Trophoblast cell (in vitro differentiated cells and primary cell): Measurements from ENCODE around the gene COL4A1.

ENCODE experiments used
- DNase-seq, 2 donors: peaks; one replicate each; pipeline ENCODE4 v3.0.0-alpha.2; 2016
- H2AFZ ChIP-seq: 2 replicates; pipeline ENCODE4 v1.6.1; 2013; ENCODE audit warnings: low read length, moderate library complexity, mild to moderate bottlenecking; ENCODE audit not compliant: insufficient read depth, poor library complexity
- H2AK5ac ChIP-seq: 2 replicates; pipeline ENCODE4 v1.6.1; 2013; ENCODE audit warnings: mild to moderate bottlenecking, low read length
- H2BK120ac ChIP-seq: 2 replicates; pipeline ENCODE4 v1.6.1; 2013; ENCODE audit warnings: low read length, mild to moderate bottlenecking, moderate library complexity; ENCODE audit not compliant: insufficient read depth, poor library complexity
- H2BK12ac ChIP-seq: 2 replicates; pipeline ENCODE4 v1.6.1; 2013; ENCODE audit warnings: mild to moderate bottlenecking, low read length, moderate library complexity
- H2BK5ac ChIP-seq: 2 replicates; pipeline ENCODE4 v1.6.1; 2013; ENCODE audit warnings: low read length, low read depth, moderate library complexity, mild to moderate bottlenecking; ENCODE audit not compliant: poor library complexity
- H3K14ac ChIP-seq: 2 replicates; pipeline ENCODE4 v1.6.1; 2013; ENCODE audit warnings: mild to moderate bottlenecking, low read length
- H3K18ac ChIP-seq: 2 replicates; pipeline ENCODE4 v1.6.1; 2013; ENCODE audit warnings: mild to moderate bottlenecking, low read length
- H3K23ac ChIP-seq: 2 replicates; pipeline ENCODE4 v1.6.1; 2013; ENCODE audit warnings: low read length
- H3K27ac ChIP-seq: 2 replicates; pipeline ENCODE4 v1.5.1; 2013; ENCODE audit warnings: low read depth, mild to moderate bottlenecking, inconsistent platforms, low read length, moderate library complexity
- H3K27me3 ChIP-seq: 2 replicates; pipeline ENCODE4 v1.6.1; 2013; ENCODE audit warnings: inconsistent platforms, mild to moderate bottlenecking, low read length, moderate library complexity; ENCODE audit not compliant: insufficient read depth
- H3K36me3 ChIP-seq, 2 experiments: 1 replicate in 1 of 2; 2 replicates in 1 of 2; pipeline ENCODE4 v1.6.1; 2013; ENCODE audit warnings: low read length in 2 of 2, mild to moderate bottlenecking in 2 of 2, moderate library complexity in 1 of 2; ENCODE audit not compliant: insufficient read depth in 2 of 2, control insufficient read depth in 1 of 2
- H3K4ac ChIP-seq: 2 replicates; pipeline ENCODE4 v1.6.1; 2013; ENCODE audit warnings: low read depth, mild to moderate bottlenecking, low read length, moderate library complexity
- H3K4me1 ChIP-seq, 2 experiments: 1 replicate in 1 of 2; 2 replicates in 1 of 2; pipeline ENCODE4 v1.6.1; 2013; ENCODE audit warnings: low read length in 2 of 2, mild to moderate bottlenecking in 2 of 2, moderate library complexity in 1 of 2; ENCODE audit not compliant: insufficient read depth in 2 of 2, control insufficient read depth in 1 of 2
- H3K4me2 ChIP-seq: 2 replicates; pipeline ENCODE4 v1.6.1; 2013; ENCODE audit warnings: inconsistent platforms, mild to moderate bottlenecking, low read length, moderate library complexity
- H3K4me3 ChIP-seq: 2 replicates; pipeline ENCODE4 v1.5.1; 2013; ENCODE audit warnings: mild to moderate bottlenecking, low read depth, low read length, inconsistent platforms
- H3K79me1 ChIP-seq: one replicate; pipeline ENCODE4 v1.6.1; 2013; ENCODE audit warnings: low read length
- H3K79me2 ChIP-seq: 2 replicates; pipeline ENCODE4 v1.6.1; 2013; ENCODE audit warnings: low read length, mild to moderate bottlenecking; ENCODE audit not compliant: control insufficient read depth, insufficient read depth, poor library complexity
- H3K9ac ChIP-seq: 2 replicates; pipeline ENCODE4 v1.6.1; 2013; ENCODE audit warnings: mild to moderate bottlenecking, low read length
- H3K9me3 ChIP-seq: 2 replicates; pipeline ENCODE4 v1.6.1; 2013; ENCODE audit warnings: low read depth, mild to moderate bottlenecking, control low read depth, inconsistent platforms, low read length; ENCODE audit not compliant: insufficient read depth
- H4K12ac ChIP-seq: 2 replicates; pipeline ENCODE4 v1.6.1; 2013; ENCODE audit warnings: low read depth, mild to moderate bottlenecking, low read length, moderate library complexity
- H4K8ac ChIP-seq: 2 replicates; pipeline ENCODE4 v1.6.1; 2013; ENCODE audit warnings: low read depth, mild to moderate bottlenecking, low read length, moderate library complexity
- H4K91ac ChIP-seq: one replicate; pipeline ENCODE4 v1.6.1; 2013; ENCODE audit warnings: low read depth, mild to moderate bottlenecking, low read length, moderate library complexity
- WGBS: extraction: QIAGEN DNeasy Blood & Tissue Kit; methylation state at CpG from one replicate; pipeline ENCODE4 v1.1.7; 2013; ENCODE audit warnings: missing lambda C conversion rate; ENCODE audit not compliant: insufficient read length, insufficient coverage; ENCODE audit errors: extremely low coverage; 5-methylcytosine and 5-hydroxymethylcytosine counted together

COL4A1 gene

DNA sequence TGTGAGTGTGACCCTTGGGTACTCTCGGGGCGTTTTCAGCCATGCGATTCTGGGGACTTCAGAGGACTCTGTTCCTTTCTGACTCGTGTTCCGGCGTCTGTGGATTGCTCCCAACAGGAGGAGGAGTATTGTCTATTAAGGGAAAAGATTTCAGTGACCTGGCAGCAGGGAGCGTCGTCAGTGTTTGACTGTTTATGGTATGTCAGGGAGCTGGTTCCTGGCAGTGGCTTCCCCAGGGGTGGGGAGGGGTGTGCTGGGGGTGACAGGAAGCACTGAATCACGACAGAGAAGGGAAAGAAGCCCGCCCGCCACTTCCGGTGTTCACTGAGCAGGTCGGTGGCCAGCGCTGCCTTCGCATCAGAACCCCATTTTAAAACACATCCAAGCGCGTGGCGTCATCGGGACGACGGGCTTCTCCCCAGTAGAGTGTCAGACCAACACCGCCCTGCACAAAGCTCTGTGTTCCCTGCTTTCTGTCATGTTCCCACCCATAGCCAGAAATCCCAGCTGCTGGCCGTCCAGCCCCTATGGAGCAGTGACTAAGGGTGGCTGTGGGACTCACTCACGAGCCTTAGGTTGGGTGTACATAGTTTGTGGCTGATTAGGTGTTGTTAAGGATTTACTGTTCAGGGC is 34.0 kb upstream of the COL4A1 start:
- Histone ChIP-seq H2BK12ac (peak overlapping the region; percentile 65), H2AK5ac (peak overlapping the region; percentile 36)

DNA sequence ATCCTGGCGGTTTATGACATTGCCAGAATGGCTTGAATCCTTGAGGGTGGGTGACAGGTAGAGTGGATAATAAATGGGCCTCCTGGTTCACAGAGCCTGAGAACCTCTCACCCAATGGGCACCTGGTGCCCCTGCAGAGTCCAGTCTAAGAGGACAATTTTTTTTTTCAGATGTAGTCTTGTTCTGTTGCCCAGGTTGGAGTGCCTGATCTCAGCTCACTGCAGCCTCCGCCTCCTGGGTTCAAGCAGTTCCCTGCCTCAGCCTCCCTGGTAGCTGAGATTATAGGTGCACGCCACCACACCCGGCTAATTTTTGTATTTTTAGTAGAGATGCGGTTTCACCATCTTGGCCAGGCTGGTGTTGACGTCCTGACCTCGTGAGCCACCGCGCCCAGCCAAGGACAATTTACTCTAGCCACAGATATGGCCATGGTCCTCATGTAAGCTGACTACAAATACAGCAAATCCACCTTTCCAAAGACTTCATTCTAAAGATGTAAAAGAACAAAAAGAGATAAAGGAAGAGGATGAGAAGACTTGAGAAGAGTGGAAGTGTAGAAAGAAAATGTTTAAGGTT is 33.1 kb upstream of the COL4A1 start:
- Histone ChIP-seq H2BK5ac (peak overlapping the region; percentile 15), H3K4ac (peak overlapping the region; percentile 44), H4K8ac (no peak overlapping the region), H3K18ac (peak overlapping the region; percentile 58), H3K4me1 (peaks cover 35 to 45% of the 10 kb centered on the region in 2 experiments), H2AK5ac (no peak overlapping the region), H3K4me2 (no peak overlapping the region), H3K79me2 (peaks cover 6% of the 10 kb centered on the region), H3K4me3 (no peak overlapping the region), H2BK120ac (peak overlapping the region; percentile 75), H3K27me3 (no peaks in the 10 kb centered on the region), H3K36me3 (peaks cover 12 to 21% of the 10 kb centered on the region in 2 experiments), H3K9ac (no peak overlapping the region), H4K12ac (no peak overlapping the region), H2AFZ (no peak overlapping the region), H3K23ac (no peak overlapping the region), H3K79me1 (peaks cover 33% of the 10 kb centered on the region), H4K91ac (peak overlapping the region; percentile 34), H2BK12ac (peak overlapping the region; percentile 34), H3K9me3 (peaks cover 1% of the 10 kb centered on the region), H3K14ac (peak overlapping the region; percentile 32), H3K27ac (peak overlapping the region; percentile 71)
- DNase-seq: no peak
- no CpG with 5 or more reads among the region's 9 CpGs for WGBS

More for the DNA sequence above, 34.0 kb upstream of the COL4A1 start:
- H3K9ac ChIP-seq: peak overlapping the region; percentile 18
- H3K4me3 ChIP-seq: no peak overlapping the region
- peaks cover 34 to 46% of the 10 kb centered on the region in 2 experiments for H3K4me1 ChIP-seq
- H3K79me1 ChIP-seq: peaks cover 36% of the 10 kb centered on the region
- H2BK5ac ChIP-seq: peak overlapping the region; percentile 67
- H4K8ac ChIP-seq: peak overlapping the region; percentile 64
- H3K9me3 ChIP-seq: peaks cover 1% of the 10 kb centered on the region
- peak; percentile 86 to 88 for DNase-seq
- H2BK120ac ChIP-seq: peak overlapping the region; percentile 54
- peak overlapping the region; percentile 34 for H4K12ac ChIP-seq
- H3K14ac ChIP-seq: peak overlapping the region; percentile 41
- peak overlapping the region; percentile 31 for H4K91ac ChIP-seq
- H3K23ac ChIP-seq: no peak overlapping the region
- peak overlapping the region; percentile 61 for H3K4ac ChIP-seq
- H3K27me3 ChIP-seq: no peaks in the 10 kb centered on the region
- peak overlapping the region; percentile 71 for H3K27ac ChIP-seq
- no CpG with 5 or more reads among the region's 24 CpGs for WGBS
- no peak overlapping the region for H2AFZ ChIP-seq
- peaks cover 16 to 20% of the 10 kb centered on the region in 2 experiments for H3K36me3 ChIP-seq
- peaks cover 6% of the 10 kb centered on the region for H3K79me2 ChIP-seq
- H3K18ac ChIP-seq: peak overlapping the region; percentile 78
- H3K4me2 ChIP-seq: no peak overlapping the region

DNA sequence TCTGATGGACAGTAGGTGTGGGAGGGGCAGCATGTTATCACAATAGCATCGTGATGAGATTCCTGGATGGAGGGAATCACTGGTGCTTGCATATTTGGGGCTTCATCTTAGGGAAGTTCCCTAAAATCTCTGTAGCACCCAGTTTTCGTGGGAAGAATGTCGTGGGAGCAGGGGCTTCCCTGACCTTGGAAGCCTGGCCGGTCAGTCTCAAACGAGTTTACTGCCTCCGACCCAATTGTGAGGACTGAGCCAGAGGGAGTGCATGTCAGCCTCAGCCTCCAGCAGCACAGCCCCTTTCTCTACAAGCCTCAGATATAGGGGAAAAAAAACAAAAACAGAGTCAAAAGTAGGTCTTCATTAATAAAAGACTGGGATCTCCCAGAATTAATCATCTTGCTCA is 32.3 kb upstream of the COL4A1 start:
- no peak for DNase-seq
- Histone ChIP-seq H2AFZ (no peak overlapping the region), H2BK120ac (peak overlapping the region; percentile 69), H2BK5ac (peak overlapping the region; percentile 66), H3K27me3 (no peaks in the 10 kb centered on the region), H3K36me3 (peaks cover 16 to 25% of the 10 kb centered on the region in 2 experiments), H3K18ac (peak overlapping the region; percentile 80), H3K79me1 (peaks cover 38% of the 10 kb centered on the region), H3K79me2 (peaks cover 10% of the 10 kb centered on the region), H3K4me2 (no peak overlapping the region), H3K4ac (peak overlapping the region; percentile 84), H3K4me1 (peaks cover 39 to 49% of the 10 kb centered on the region in 2 experiments), H2AK5ac (peak overlapping the region; percentile 81), H2BK12ac (peak overlapping the region; percentile 81), H3K27ac (peak overlapping the region; percentile 95), H4K8ac (peak overlapping the region; percentile 61), H3K4me3 (no peak overlapping the region), H3K14ac (peak overlapping the region; percentile 69), H4K91ac (peak overlapping the region; percentile 82), H3K9ac (no peak overlapping the region), H4K12ac (no peak overlapping the region), H3K23ac (no peak overlapping the region), H3K9me3 (peaks cover 1% of the 10 kb centered on the region)
- no CpG with 5 or more reads among the region's 6 CpGs for whole genome bisulfite sequencing

DNA sequence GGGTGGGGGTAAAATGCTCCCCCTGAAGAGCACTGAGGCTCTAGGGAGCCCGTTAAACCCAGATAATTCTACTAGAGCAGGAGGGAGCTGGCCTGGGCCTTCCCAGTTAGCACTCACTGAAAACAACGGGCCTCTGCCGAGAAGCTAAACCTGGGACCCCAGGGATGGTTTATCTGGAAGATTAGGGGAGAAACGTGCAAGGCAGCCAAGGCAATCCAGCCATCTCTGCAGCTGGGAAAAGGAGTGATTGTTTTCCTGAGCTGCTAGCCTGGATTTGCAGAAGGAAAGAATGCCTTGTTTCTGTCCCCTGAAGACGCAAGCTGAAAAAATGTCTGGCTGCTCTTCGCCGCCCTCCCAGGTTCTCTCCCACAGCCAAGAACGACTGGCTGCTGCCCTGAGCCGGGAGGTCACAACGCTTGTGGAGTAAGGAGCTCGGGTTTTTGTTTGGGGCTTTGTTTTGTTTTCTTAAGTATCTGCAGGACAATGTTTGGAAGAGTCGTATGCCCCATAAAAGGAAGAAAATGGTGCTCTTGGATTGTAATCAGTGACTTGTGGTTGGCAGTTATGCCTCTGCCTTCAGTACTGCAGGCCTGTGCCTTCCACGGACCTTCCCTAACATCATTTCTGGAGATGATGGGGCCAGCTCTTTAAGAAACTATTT is 31.6 kb upstream of the COL4A1 start:
- H2AK5ac ChIP-seq: no peak overlapping the region
- no peaks in the 10 kb centered on the region for H3K27me3 ChIP-seq
- no peak overlapping the region for H3K9ac ChIP-seq
- H2AFZ ChIP-seq: peak overlapping the region; percentile 48
- H3K79me2 ChIP-seq: peaks cover 10% of the 10 kb centered on the region
- peaks cover 1% of the 10 kb centered on the region for H3K9me3 ChIP-seq
- no peak overlapping the region for H3K4me3 ChIP-seq
- peaks cover 42% of the 10 kb centered on the region for H3K79me1 ChIP-seq
- H2BK5ac ChIP-seq: peak overlapping the region; percentile 86
- H3K14ac ChIP-seq: peak overlapping the region; percentile 16
- H4K8ac ChIP-seq: peak overlapping the region; percentile 57
- DNase-seq: peak; percentile 58 to 66
- no peak overlapping the region for H3K4ac ChIP-seq
- H3K36me3 ChIP-seq: peaks cover 16 to 25% of the 10 kb centered on the region in 2 experiments
- H2BK120ac ChIP-seq: peak overlapping the region; percentile 61
- peak overlapping the region; percentile 74 for H2BK12ac ChIP-seq
- H3K18ac ChIP-seq: peak overlapping the region; percentile 57
- no CpG with 5 or more reads among the region's 13 CpGs for WGBS
- no peak overlapping the region for H4K12ac ChIP-seq
- H4K91ac ChIP-seq: peak overlapping the region; percentile 58
- peak overlapping the region; percentile 20 for H3K4me2 ChIP-seq
- no peak overlapping the region for H3K23ac ChIP-seq
- peaks cover 45 to 55% of the 10 kb centered on the region in 2 experiments for H3K4me1 ChIP-seq
- H3K27ac ChIP-seq: peak overlapping the region; percentile 95
